SK-N-MC (cell line): Measurements from ENCODE around the gene NTSR1.

Experiments
- EZH2 ChIP-seq: fragments of 200-600 bp; sonication (generic); IDR thresholded peaks from one replicate; pipeline ENCODE4 v1.6.1; 2017; ENCODE audit warnings: antibody characterized with exemption
- FOXP2 ChIP-seq: optimal IDR thresholded peaks from 2 replicates; pipeline ENCODE3; 2011; ENCODE audit warnings: mild to moderate bottlenecking, moderate library complexity; ENCODE audit not compliant: insufficient read depth; ENCODE audit errors: extremely low read length, control extremely low read depth
- POLR2AphosphoS5 ChIP-seq: IDR thresholded peaks from 2 replicates; pipeline ENCODE4 v1.6.1; 2012; ENCODE audit warnings: mild to moderate bottlenecking, low read depth, low read length, borderline replicate concordance

- TF ChIP-seq EZH2 (no peak), POLR2AphosphoS5 (no peak), FOXP2 (no peak)
Measured at GRCh38 chr20:62775206-62775605, 66.6 kb downstream of the NTSR1 start.
